HG02973 (cell line): ENCODE measurements around the gene OSBPL10.

ENCODE experiments used
- ATAC-seq: cut with Tn5 transposase; IDR thresholded peaks from one replicate; pipeline ENCODE4 v1.9.1; 2021; ENCODE audit warnings: moderate library complexity; ENCODE audit not compliant: unreplicated experiment

OSBPL10 gene

DNA sequence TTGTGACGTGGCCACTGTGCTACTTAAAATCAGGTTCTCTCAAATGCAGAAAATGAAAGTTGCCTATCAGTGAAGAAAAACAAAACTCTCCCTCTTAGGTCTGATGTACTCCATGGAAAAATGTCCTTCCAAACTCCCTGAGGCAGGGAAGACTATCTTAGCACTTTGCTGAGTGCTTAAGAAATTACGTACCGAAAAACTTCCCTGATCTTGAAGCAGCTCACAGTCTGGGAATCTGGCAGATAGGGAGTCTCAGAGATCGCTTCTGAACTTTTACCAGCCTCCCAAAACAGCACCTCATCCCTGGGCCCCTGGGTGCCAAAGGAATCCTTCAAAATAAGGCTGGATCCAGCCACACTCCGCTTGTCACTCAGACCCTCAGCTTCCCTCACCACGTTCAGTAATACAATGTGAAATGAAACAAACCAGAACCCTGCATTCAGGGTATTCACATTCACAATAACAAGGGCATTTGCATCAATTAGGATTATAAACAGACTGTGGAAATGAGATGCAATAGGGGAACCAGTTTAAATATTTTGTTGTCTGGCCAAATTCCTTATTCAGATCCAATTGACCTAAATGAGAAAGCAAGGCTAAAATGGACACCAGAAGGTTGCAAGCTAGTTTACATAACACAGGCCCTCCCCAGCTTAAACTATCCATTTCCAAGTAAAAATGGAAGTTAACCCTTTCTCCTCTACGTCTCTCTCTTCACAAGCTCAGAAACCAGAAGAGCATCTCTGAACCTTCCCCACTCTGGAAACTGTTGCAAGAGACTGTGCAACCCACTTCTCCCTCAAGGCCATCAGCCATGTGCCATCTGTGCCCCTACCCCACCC, 20.9 kb downstream of the OSBPL10 start:
- peak; percentile 21 for ATAC-seq

DNA sequence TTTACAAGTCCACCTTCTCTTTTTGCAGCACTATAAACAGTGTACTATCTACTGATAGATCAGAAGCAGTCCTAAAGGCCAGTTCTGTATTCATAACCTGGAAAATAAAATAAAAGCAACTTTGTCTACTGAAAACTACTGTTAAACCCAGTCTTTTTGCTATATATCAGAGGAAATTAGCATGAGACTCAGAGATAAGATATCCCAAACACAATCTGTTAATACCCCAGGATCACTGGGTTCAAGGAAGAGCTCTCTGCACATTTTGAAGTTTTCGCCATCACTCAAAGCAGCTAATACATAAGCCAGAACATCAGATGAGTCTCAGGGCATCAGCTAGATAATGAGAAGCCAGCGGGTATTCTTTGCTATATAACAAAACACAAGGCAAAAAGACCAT, 21.8 kb downstream of the OSBPL10 start:
- no peak for ATAC-seq

DNA sequence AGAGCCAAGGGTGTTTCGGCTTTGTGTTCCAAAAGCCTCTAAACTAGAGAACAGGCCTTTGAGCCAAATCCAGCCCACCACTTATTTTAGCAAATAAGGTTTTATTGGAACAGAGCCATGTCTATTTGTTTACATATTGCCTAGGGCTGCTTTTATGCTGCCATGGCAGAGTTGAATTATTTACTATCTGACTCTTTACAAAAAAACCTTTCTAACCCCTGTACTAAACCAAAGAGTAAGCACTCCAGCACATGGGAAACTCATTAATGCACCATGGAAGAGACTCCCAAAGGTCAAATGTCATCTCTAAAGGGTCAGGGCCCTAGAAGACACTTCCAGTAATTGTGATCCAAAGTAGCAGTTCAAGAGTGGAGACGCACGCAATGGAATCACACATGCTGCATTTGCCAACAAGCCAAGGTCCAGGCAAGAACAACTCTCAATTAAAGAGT, 22.3 kb downstream of the OSBPL10 start:
- ATAC-seq, result no peak

DNA sequence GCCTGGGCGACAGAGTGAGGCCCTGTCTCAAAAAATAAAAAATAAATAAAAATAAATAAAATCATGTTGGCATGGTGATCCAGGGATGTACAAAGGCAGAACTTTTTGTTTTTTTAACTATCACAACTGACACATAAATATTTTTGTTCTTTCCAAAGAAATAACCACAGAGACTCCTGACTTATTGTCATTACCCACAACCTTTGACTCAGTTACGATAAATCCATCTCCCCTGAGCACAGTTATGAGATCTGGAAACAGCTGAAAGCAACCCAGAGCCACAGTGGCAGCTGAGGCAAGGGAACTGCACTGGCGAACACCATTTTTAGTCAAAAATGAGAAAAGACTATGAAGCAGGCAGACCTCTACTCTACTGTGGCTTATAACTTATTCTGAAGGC, 24.0 kb downstream of the OSBPL10 start:
- ATAC-seq, result no peak

DNA sequence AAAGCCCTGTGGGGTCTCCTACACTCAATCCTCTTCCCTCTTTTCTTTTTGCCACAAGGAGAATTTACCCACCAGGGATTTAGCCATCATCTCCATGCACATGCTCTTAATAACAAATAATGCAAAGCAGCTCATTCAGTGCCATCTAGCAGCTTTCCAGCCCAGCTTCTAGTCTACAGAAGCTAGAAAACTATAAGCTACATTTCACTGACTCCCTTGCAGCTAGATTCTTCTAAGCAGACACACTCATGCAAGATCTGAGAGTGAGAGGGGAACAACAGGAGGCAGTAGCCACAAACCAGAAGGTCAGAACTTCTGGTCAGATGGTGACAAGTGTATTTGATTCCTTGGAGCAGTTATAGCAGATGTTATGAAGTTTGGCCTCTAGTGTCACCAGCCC, 25.5 kb downstream of the OSBPL10 start:
- no peak for ATAC-seq

DNA sequence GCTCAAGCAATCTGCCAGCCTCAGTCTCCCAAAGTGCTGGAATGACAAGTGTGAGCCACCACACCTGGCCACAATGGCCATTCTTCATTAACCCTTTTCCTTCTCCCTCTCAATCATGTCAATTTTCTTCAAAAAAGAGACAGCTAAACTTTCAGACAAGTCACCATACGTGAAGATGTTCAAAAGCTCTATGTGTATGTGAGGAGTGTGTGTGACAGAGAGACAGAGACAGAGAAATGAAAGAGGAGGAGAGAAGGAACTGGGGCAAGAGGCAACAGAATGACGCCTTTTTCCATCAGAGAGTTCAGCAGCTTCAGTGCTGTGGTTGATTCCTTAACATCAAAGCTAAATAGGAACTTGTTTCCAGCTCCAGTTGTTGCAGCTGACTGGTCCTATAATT, 27.4 kb downstream of the OSBPL10 start:
- no peak for ATAC-seq

DNA sequence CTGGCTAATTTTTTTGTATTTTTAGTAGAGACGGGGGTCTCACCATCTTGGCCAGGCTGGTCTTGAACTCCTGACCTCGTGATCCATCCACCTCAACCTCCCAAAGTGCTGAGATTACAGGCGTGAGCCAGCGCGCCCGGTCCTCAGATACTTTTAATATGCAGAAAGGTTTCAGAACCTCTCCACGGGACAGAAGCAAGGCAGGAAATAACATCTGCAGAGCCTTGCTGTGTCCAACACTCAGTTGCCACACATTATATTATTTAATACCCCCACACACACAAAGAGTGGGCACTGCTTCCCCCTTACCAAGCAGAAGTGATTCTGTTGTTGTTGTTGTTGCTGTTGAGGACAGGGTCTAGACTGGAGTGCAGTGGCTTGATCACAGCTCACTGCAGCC, 28.0 kb downstream of the OSBPL10 start:
- no peak for ATAC-seq

DNA sequence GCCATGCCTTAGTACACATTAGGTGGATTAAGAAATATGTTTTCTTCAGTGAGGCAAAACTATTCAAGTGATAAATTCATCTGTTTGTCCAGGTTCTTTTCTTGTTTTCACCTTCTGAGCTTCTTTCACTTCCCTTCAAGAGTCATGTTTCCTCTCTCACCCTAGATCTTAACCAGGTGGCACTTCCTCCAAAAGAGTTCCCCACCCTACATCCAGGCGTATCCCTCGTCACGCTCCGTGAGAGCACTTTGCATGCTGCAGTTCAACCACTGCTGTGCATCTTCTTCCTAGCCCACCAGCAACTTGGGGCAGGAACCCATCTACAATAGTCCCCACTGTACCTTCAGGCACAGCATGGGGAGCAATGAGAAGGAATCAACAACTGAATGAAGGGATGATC, 28.9 kb downstream of the OSBPL10 start:
- ATAC-seq, result peak; percentile 92

DNA sequence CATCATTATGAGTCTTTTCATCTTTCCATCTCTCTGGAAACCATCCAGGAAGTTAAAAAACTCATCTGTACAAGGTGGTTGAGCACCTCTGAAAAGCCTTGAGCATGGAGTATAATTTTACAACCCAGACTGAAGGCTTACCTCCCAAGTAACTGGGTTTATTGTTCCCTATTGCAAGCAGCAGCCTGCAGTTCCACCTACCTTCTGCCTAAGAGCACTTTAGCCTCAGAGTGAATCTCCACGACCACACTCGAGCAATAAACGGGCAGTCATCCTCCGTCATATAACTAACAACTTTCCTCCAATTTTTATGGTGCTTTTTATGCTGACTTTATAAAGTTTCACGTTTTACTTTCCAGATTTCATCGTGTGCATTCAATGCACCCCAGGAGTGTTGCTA, 32.8 kb downstream of the OSBPL10 start:
- no peak for ATAC-seq

DNA sequence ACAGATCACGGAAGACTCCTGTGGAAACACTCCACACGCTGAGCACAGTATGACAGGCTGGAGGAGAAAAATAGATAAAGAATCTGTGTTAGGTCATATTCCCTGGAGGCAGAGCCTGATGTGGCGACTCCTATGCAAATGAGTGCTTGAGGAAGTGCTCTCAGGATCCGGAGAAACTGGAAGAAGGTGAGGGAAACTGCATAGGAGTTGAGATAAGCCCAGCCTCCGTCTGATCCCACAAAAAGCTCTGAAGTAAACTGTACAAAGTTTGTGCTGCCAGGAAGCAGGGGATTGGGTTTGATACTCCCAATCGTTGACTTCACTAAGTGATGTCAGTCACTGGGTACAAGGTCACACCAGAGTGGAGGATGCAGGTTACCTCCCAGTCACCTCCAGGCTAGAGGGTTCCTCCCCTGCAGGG, 33.4 kb downstream of the OSBPL10 start:
- ATAC-seq, result no peak

DNA sequence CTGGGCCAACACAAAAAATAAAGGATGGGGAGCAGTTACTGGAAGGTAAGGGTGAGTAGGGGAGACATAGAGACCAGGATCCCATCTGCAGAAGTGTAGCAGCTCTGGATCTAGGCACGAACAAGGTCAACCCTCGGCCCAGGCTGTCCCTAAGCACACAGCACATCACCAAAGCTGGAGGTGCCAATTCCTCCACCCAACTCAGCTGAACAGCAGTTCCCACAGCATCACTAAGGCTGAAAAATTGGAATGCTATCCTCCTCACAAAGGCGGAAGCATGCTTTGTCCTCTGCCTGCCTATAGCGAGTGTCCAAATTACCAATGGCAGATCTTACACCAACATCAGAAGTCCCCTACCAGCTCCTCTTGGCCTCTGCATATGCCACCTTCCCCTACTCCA, 33.9 kb downstream of the OSBPL10 start:
- ATAC-seq, result no peak

DNA sequence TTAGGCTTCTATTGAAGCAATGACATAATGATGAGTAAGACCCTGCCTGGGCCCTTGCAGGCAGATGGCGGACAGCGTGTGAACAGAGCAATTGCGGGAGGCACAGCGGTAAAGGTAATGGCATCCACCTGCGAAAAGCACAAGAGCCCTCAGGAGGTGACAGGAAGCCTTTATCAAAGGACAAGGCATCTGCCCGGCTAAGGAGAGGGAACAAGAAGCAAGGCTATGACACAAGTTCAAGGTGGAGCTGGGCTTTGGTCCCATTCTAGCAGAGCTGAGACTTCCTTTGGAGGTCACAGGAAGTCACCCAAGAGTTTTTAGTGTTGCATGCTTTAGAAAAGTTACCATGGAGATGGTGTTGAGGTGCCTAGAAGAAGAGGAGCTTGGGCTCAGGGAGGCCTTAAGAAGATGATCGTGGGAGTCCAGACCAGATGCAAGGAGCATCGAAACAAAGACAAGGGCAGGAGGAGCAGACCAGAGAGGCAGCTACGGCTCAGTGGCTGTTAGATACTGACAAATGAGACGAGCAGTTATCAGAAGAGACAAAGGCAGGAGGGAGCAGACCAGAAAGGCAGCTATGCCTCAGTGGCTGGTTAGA, 34.5 kb downstream of the OSBPL10 start:
- ATAC-seq, result peak; percentile 55

DNA sequence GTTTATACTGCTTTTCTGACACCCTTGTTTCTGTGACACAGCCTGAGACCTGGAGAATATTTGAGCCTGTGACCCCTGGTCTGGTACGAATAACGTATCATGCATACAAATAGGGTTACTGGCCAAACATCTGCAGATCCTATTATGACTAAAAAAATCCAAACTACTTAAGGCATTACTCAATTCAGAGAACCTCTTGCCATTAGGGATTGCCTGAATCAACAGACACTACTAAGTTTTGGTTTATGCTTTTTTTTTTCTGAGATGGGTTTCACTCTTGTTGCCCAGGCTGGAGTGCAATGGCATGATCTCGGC, 35.4 kb downstream of the OSBPL10 start:
- ATAC-seq, result no peak

DNA sequence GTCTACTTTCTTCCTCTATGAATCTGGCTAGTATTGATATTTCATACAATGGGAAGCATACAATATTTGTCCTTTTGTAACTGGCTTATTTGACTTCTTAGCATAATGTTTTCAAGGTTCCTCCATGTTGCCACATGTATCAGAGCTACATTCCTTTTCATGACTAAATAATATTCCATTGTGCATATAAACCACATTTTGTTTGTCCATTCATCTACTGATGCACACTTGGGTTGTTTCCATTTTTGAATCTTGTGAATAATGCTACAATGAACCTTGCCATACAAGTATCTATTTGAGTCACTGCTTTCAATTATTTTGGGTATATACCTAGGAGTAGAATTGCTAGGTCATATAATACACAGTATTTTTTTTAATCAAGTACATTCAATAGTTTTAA, 38.0 kb downstream of the OSBPL10 start:
- no peak for ATAC-seq

DNA sequence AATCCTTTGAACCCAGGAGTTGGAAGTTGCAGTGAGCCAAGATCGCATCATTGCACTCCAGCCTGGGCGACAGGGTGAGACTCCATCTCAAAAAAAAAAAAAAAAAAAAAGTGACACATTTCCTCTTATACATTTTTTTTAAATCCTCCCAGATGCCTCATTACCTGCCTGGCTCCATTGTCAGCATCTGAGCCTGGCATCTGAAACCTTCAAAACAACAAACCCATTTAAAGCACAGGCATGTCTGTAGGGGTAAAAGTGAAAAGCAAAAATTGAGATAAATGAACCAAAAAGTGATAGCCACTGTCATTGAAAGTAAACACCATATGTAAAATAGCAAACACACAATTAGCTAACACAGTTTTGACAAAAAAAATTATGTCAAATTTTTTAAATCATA, 38.6 kb downstream of the OSBPL10 start:
- no peak for ATAC-seq

DNA sequence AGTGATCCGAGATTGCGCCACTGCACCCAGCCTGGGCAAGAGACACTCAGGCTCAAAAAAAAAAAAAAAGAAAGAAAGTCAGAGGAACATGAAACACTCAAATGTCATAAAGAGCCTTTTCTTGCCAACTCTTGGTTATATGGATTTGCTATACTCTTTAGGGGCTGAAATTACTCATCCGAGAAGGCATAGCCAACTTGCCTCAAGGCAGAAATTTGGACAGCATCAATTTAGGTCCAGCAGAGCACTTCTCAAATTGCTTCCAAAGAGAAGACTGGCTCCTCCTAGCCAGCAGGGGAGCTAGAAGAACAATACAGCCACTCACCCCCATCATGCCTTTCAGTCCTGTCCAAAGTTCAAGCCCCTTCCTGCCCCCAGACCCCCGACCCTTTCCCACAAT, 43.8 kb downstream of the OSBPL10 start:
- no peak for ATAC-seq

DNA sequence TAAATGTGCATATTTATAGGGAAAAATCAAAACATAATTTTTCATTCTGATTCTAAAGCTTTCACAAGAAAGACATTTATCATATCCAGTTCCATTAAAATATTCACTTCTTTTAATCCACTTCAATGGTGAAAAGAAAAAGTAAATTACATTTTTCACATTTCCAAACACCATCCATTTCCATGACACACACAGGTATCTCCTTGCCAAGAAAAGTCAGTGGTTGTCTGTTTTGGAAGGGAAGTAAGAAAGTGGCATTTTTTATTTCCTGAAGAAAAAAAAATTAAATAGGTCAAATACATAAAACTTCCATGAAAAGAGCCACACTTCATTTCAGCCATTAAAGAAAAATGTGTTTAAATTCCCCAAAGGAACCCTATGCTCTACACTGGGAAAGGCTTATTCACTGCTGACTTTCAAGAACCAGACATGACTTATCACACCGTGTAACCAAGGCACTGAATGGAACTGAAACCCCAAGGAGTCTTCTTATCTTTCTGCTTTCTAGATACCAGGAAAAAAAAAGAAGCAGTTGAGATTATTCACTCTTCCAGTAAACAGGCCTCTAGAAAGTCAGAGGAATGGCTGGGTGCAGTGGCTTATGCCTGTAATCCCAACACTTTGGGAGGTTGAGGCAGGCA, 44.5 kb downstream of the OSBPL10 start:
- ATAC-seq, result no peak

DNA sequence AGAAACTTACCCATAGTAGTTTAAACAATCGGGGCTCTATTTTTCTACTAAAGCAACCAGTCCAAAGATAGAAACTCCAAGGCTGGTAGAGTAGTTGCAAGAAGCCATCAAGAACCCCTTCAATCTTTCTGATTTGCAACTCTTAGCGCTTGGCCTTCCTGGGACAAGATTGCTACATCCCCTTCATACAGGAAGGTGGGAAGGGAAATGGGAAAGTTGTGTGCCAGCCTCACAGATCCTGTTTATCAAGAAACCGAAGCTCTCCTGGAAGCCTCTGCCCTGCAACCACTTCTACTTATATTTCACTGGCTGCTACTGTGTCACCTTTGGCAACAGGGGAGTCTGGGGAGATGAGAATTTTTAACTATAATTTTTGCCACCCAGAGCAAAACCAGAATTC, 46.2 kb downstream of the OSBPL10 start:
- ATAC-seq, result no peak

DNA sequence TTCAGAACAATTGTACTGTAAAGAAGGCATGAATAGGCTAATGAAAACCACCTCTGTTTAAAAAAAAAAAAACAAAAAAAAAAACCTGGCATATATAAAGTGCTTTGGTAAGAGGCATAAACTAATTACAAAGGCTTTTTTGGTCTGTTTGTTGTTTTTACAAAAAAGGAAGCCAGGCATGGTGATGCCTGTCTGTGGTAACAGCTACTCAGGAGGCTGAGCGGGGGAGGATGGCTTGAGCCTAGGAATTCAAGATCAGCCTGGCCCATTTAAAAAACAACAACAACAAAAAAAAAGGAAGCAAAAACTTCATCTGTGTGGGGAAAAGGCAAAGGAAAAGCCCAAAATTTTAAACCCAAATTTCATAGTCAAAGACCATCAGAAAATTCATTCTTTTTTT, 47.0 kb downstream of the OSBPL10 start:
- no peak for ATAC-seq

DNA sequence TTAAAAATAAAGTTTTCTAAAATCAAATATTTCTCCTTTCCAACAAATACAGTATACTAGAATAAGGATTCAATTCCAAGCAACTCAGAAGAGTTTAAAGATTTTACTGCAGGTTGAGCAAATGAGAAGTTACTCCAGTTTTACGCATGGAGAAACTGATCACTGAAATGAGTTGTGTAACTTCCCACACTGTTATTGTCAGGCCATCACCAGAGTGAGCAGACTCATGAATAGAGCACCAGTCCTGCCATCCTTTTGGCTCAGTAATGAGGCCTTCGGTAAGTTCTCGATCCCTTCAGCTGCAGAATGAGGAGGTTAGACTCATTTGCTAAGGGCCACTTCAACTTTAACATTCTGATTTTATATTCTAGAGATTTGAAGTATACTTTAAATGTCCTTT, 48.1 kb downstream of the OSBPL10 start:
- no peak for ATAC-seq

DNA sequence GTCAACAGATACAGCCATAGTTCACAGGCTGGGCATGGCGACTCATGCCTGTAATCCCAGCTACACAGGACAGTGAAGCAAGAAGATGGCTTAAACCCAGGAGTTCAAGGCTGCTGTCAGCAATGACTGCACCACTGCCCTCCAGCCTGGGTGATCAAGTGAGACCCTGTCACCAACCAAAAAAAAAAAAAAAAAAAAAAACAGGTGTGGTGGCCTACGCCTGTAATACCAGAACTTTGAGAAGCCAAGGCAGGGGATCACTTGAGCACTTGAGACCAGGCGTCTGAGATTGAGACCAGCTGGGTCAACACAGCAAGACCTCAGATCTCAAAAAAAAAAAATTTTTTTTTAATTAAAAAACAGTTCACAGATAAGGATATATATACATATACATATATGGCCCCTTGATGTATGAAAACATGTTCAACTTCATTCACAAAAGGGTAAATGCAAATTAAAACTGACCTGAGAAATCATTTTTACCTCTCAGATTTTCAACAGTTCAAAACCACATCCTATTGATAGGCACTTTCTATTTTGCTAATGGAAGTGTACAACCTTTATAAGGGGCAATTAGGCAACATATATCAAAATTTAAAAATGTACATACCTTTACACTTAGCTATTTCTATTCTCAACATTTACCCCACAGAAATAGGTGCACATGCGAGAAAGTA, 51.1 kb downstream of the OSBPL10 start:
- no peak for ATAC-seq

DNA sequence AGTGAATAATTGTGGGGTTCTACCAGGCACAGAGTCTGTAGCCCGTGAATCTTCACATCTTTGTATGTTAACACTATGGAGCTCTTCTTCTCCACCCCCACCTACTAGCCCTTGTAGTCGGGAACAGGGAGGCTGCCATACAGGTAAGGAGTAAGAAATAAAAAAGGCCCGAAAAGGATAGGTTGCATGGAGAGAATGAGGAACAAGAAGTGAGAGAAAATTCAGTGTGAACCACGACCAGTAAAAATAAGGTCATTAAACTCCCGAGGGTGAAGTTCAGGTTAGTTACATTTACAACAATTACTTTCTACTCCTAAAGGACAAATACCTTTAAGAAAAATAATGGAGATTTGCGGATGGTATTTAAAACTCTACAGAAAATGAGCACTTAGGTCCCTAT, 53.3 kb downstream of the OSBPL10 start:
- ATAC-seq, result no peak
